Panc1 (cell line): ENCODE measurements around the gene MAST4.

Experiments
- POLR2AphosphoS5 ChIP-seq: IDR thresholded peaks from 2 replicates; pipeline ENCODE4 v1.6.1; 2012; ENCODE audit warnings: mild to moderate bottlenecking, low read depth, low read length, moderate library complexity
- SIN3A ChIP-seq: IDR thresholded peaks from 2 replicates; pipeline ENCODE4 v1.6.1; 2012; ENCODE audit warnings: low read depth, mild to moderate bottlenecking, low read length, moderate library complexity, borderline replicate concordance; ENCODE audit not compliant: insufficient read depth
- TCF7L2 ChIP-seq: IDR thresholded peaks from 2 replicates; pipeline ENCODE4 v1.6.1; 2011; ENCODE audit warnings: mild to moderate bottlenecking, low read depth, low read length, inconsistent platforms
- TF ChIP-seq, protein P1 (sequence below): fragments of 450-650 bp; IDR thresholded peaks from 2 replicates; pipeline ENCODE4 v1.5.1; 2017; ENCODE audit warnings: mild to moderate bottlenecking
- TF ChIP-seq, protein P2 (sequence below), 2 experiments: IDR thresholded peaks; 2 replicates each; pipeline ENCODE4 v1.6.1; 2011 to 2012; ENCODE audit warnings: low read depth in 2 of 2, control low read depth in 1 of 2, low read length in 1 of 2, mild to moderate bottlenecking in 1 of 2, moderate library complexity in 1 of 2; ENCODE audit not compliant: insufficient read depth in 1 of 2

DNA sequence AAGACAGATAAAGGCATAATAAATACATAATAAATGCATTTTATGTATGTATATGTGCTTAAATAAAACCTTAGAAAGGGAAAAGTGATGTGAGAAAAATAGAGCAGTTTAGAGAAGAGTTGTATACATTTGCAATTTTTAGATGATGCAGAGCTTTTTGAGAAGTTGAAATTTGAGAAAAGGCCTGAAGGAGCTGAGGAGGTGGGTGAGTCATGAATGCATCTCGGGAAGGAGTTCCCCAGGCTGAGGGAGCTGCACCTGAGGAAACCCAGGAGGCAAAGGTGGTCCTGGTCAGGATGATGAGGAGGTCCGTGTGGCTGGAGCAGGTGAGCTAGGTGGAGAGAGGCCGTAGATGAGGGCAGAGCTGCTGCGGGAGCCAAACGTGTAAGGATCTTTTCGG is 617.8 kb downstream of the MAST4 start:
- TF ChIP-seq, protein P1, sequence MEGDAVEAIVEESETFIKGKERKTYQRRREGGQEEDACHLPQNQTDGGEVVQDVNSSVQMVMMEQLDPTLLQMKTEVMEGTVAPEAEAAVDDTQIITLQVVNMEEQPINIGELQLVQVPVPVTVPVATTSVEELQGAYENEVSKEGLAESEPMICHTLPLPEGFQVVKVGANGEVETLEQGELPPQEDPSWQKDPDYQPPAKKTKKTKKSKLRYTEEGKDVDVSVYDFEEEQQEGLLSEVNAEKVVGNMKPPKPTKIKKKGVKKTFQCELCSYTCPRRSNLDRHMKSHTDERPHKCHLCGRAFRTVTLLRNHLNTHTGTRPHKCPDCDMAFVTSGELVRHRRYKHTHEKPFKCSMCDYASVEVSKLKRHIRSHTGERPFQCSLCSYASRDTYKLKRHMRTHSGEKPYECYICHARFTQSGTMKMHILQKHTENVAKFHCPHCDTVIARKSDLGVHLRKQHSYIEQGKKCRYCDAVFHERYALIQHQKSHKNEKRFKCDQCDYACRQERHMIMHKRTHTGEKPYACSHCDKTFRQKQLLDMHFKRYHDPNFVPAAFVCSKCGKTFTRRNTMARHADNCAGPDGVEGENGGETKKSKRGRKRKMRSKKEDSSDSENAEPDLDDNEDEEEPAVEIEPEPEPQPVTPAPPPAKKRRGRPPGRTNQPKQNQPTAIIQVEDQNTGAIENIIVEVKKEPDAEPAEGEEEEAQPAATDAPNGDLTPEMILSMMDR = no peak
- TF ChIP-seq TCF7L2 (no peak), POLR2AphosphoS5 (no peak), SIN3A (no peak)
- TF ChIP-seq, protein P2, sequence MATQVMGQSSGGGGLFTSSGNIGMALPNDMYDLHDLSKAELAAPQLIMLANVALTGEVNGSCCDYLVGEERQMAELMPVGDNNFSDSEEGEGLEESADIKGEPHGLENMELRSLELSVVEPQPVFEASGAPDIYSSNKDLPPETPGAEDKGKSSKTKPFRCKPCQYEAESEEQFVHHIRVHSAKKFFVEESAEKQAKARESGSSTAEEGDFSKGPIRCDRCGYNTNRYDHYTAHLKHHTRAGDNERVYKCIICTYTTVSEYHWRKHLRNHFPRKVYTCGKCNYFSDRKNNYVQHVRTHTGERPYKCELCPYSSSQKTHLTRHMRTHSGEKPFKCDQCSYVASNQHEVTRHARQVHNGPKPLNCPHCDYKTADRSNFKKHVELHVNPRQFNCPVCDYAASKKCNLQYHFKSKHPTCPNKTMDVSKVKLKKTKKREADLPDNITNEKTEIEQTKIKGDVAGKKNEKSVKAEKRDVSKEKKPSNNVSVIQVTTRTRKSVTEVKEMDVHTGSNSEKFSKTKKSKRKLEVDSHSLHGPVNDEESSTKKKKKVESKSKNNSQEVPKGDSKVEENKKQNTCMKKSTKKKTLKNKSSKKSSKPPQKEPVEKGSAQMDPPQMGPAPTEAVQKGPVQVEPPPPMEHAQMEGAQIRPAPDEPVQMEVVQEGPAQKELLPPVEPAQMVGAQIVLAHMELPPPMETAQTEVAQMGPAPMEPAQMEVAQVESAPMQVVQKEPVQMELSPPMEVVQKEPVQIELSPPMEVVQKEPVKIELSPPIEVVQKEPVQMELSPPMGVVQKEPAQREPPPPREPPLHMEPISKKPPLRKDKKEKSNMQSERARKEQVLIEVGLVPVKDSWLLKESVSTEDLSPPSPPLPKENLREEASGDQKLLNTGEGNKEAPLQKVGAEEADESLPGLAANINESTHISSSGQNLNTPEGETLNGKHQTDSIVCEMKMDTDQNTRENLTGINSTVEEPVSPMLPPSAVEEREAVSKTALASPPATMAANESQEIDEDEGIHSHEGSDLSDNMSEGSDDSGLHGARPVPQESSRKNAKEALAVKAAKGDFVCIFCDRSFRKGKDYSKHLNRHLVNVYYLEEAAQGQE (IDR thresholded peaks at IDR 0.05; ENCODE audit: insufficient read depth in 1 of 2, low read depth in 2 of 2, low read length in 1 of 2) = no peak
